Heart left ventricle (tissue), 13 donors: Measurements from ENCODE around the gene RPP25L.

ENCODE experiments used
- CTCF ChIP-seq, 12 donors: fragments of 200-600 bp; sonication (generic) in 4 of 12; IDR thresholded peaks; one replicate each; pipeline versions ENCODE4 v1.5.0 to v1.8.0; 2018 to 2022; ENCODE audit warnings: antibody characterized with exemption in 12 of 12, mild to moderate bottlenecking in 5 of 12
- POLR2A ChIP-seq, 2 donors: fragments of 450-650 bp; IDR thresholded peaks; one replicate each; pipeline ENCODE4 v1.6.1; 2017; ENCODE audit warnings: antibody characterized with exemption in 2 of 2, mild to moderate bottlenecking in 2 of 2, moderate library complexity in 2 of 2
- donor health status: ischemic (EF 13 %, LVEDD 7.1; RV severe dilation, severe dysfunction).
- donor health status: DM: no; HTN: yes; CAD: no.
- donor health status: DM: no; HTN: no; CAD: no.
- donor health status: ischemic (EF 25% LVEDD 6.9; RV normal size, moderate dysfunction).
- donor health status: ischemic (EF 25% LVEDD 5.7; RV mildly dilated, moderate dysfunction).
- donor health status: ischemic (EF 35%, LVEDD 5.7; RV mildly dilated, moderate dysfunction).
- donor health status: nonischemic (EF 11% LVEDD 7.7; RV severe dilation, severe dysfunction).
- donor health status: DM: yes; HTN: yes; CAD: no.
- donor health status: PGD.
- donor health status: ischemic (EF 29% LVEDD 5.4; RV normal size, mild dysfunction).
- donor health status: nonischemic (EF 23%, LVEDD 6.1; RV moderate dilation, normal function).

GRCh38 chr9:34571481-34571810 is 40.5 kb downstream of the RPP25L start:
- TF ChIP-seq POLR2A (IDR thresholded peaks at IDR 0.05) (no peak), CTCF (IDR thresholded peaks at IDR 0.05) (no peak)
